HepG2 (cell line): Measurements from ENCODE around the gene SLC1A3. TPM values are rescaled to one million over a fixed set of nuclear protein-coding genes. Genes with fewer than 3 reads are reported as not detected.

Experiments
- ATAC-seq: fragments of 200-7000 bp; cut with Tn5 transposase; 3 replicates; pipeline ENCODE4 v1.9.1; 2020; ENCODE audit warnings: mild to moderate bottlenecking, moderate library complexity
- BruUV-seq: library from RNA; stranded (reverse); fragments of 400-500 nt; replicated peaks from 2 replicates; lab custom pipeline; 2021; lab: Mats Ljungman, UMichigan
- CTCF ChIA-PET: fragments of 300-600 bp; formaldehyde crosslinking; extraction: SDS; loops from one replicate; lab custom pipeline; 2021; ENCODE audit warnings: low total read pairs, inconsistent platforms, low intra/inter-chr PET ratio; lab: Yijun Ruan, JAX
- POLR2A ChIA-PET: fragments of 350-600 bp; sonication (Branson Sonifier 250); formaldehyde crosslinking; loops from one replicate; lab custom pipeline; 2020; ENCODE audit warnings: antibody characterized with exemption, inconsistent platforms; lab: Yijun Ruan, JAX
- DNase-seq: peaks from one replicate; pipeline ENCODE4 v3.0.0-alpha.2; 2015; ENCODE audit warnings: low spot score
- FAIRE-seq: peaks from 3 replicates; lab custom pipeline; 2011; peaks lifted over from hg19 to GRCh38; lab: Jason Lieb, UNC
- H2AFZ ChIP-seq: one replicate; pipeline ENCODE4 v1.6.1; 2011; ENCODE audit warnings: low read length, inconsistent platforms
- H3K27ac ChIP-seq: fragments of 300-600 bp; 3 replicates; pipeline ENCODE4 v1.8.0; 2011; ENCODE audit warnings: mixed run types, mild to moderate bottlenecking, mixed read lengths, low read length, inconsistent platforms; ENCODE audit not compliant: insufficient read depth; ENCODE audit errors: extremely low read length
- H3K27me3 ChIP-seq, 2 experiments: fragments of 200-600 bp in 1 of 2; 2 replicates in 1 of 2; 3 replicates in 1 of 2; pipeline versions ENCODE4 v1.6.0 to v1.8.0; 2011; ENCODE audit warnings: low read length in 2 of 2, mild to moderate bottlenecking in 2 of 2, moderate library complexity in 2 of 2, inconsistent platforms in 1 of 2; ENCODE audit not compliant: insufficient read depth in 2 of 2, control insufficient read depth in 1 of 2
- H3K36me3 ChIP-seq, 2 experiments: fragments of 200-600 bp in 1 of 2; replicated peaks in 1 of 2; 2 replicates in 1 of 2; 3 replicates in 1 of 2; pipeline versions ENCODE4 v1.5.1 to v1.8.0; 2011; ENCODE audit warnings: low read length in 2 of 2, inconsistent platforms in 1 of 2; ENCODE audit not compliant: insufficient read depth in 2 of 2, control insufficient read depth in 1 of 2
- H3K4me1 ChIP-seq: 2 replicates; pipeline ENCODE4 v1.5.1; 2012; ENCODE audit warnings: low read length, inconsistent platforms; ENCODE audit not compliant: insufficient read depth
- H3K4me2 ChIP-seq: 2 replicates; pipeline ENCODE4 v1.6.0; 2011; ENCODE audit warnings: low read depth, low read length, inconsistent platforms
- H3K4me3 ChIP-seq, 3 experiments: fragments of 200-600 bp in 1 of 3; sonication (generic), shearing (Covaris generic) in 1 of 3; replicated peaks in 1 of 3; 2 replicates each; pipeline ENCODE4 v1.5.1; 2011 to 2016; ENCODE audit warnings: low read length in 3 of 3, inconsistent platforms in 2 of 3, low read depth in 2 of 3, mild to moderate bottlenecking in 2 of 3, control low read depth in 1 of 3, mixed read lengths in 1 of 3; ENCODE audit not compliant: insufficient read depth in 1 of 3
- H3K79me2 ChIP-seq: one replicate; pipeline ENCODE4 v1.6.1; 2011; ENCODE audit warnings: low read length, inconsistent platforms; ENCODE audit not compliant: insufficient read depth
- H3K9ac ChIP-seq: 2 replicates; pipeline ENCODE4 v1.6.0; 2011; ENCODE audit warnings: mild to moderate bottlenecking, low read depth, low read length, inconsistent platforms; ENCODE audit not compliant: insufficient read depth
- H3K9me3 ChIP-seq: 2 replicates; pipeline ENCODE4 v1.5.1; 2012; ENCODE audit warnings: mild to moderate bottlenecking, low read length
- H4K20me1 ChIP-seq: 2 replicates; pipeline ENCODE4 v1.6.0; 2011; ENCODE audit warnings: inconsistent platforms, mild to moderate bottlenecking, low read length, moderate library complexity; ENCODE audit not compliant: insufficient read depth
- CENPT ChIP-seq: sonication (generic); formaldehyde crosslinking; IDR thresholded peaks from 2 replicates; pipeline ENCODE4 v1.8.0; 2022; ENCODE audit warnings: low read depth, mild to moderate bottlenecking, moderate library complexity, missing genetic modification reagents
- DR1 ChIP-seq: sonication (generic); formaldehyde crosslinking; IDR thresholded peaks from 2 replicates; pipeline ENCODE4 v1.8.0; 2021; ENCODE audit warnings: mild to moderate bottlenecking, missing genetic modification reagents, inconsistent platforms
- MTERF4 ChIP-seq: sonication (generic); formaldehyde crosslinking; IDR thresholded peaks from 2 replicates; pipeline ENCODE4 v1.8.0; 2023; ENCODE audit warnings: mild to moderate bottlenecking, missing genetic modification reagents
- NFATC3 ChIP-seq: sonication (generic); formaldehyde crosslinking; IDR thresholded peaks from 2 replicates; pipeline ENCODE4 v1.5.1; 2020; ENCODE audit warnings: mild to moderate bottlenecking, missing genetic modification reagents
- NR2F6 ChIP-seq, 2 experiments: IDR thresholded peaks; 2 replicates each; pipeline ENCODE4 v1.6.1; 2016; ENCODE audit warnings: antibody characterized with exemption in 1 of 2, mild to moderate bottlenecking in 1 of 2
- PHF5A ChIP-seq: IDR thresholded peaks from one replicate; pipeline ENCODE4 v1.6.1; 2018; ENCODE audit warnings: low read depth, missing genetic modification reagents; ENCODE audit not compliant: unreplicated experiment
- ZNF296 ChIP-seq: sonication (generic); formaldehyde crosslinking; conservative IDR thresholded peaks from 2 replicates; pipeline ENCODE4 v1.5.0; 2020; ENCODE audit warnings: mild to moderate bottlenecking, missing genetic modification reagents
- ZNF431 ChIP-seq: sonication (generic); formaldehyde crosslinking; IDR thresholded peaks from 2 replicates; pipeline ENCODE4 v1.9.0; 2022; ENCODE audit warnings: missing genetic modification reagents, low read depth, mild to moderate bottlenecking, borderline replicate concordance
- ZNF549 ChIP-seq: sonication (generic); formaldehyde crosslinking; IDR thresholded peaks from 2 replicates; pipeline ENCODE4 v1.5.0; 2020; ENCODE audit warnings: missing genetic modification reagents
- ZNF609 ChIP-seq: sonication (generic); formaldehyde crosslinking; IDR thresholded peaks from 2 replicates; pipeline ENCODE4 v1.4.0; 2020; ENCODE audit warnings: mild to moderate bottlenecking, missing genetic modification reagents, borderline replicate concordance
- ZSCAN5A ChIP-seq: sonication (generic); formaldehyde crosslinking; IDR thresholded peaks from 2 replicates; pipeline ENCODE4 v1.8.0; 2022; ENCODE audit warnings: mild to moderate bottlenecking, missing genetic modification reagents, borderline replicate concordance
- WGBS: methylation state at CpG from one replicate; pipeline ENCODE4 v1.1.6; 2017; ENCODE audit warnings: low lambda C conversion rate; 5-methylcytosine and 5-hydroxymethylcytosine counted together
- in situ Hi-C: cut with HindIII; loops from 2 replicates; pipeline ENCODE4 v1.10.0; 2017; ENCODE audit warnings: low pct_unique_long_range_greater_than_20kb; ENCODE audit not compliant: extremely low pct_ligation_motif_present
- intact Hi-C: fragments of 100-400 bp; cut with micrococcal nuclease; formaldehyde crosslinking; loops from one replicate; pipeline ENCODE4 v1.10.0; 2022; ENCODE audit not compliant: unreplicated experiment
- polyA plus RNA-seq, 8 experiments: library from polyadenylated mRNA; depleted of rRNA in 3 of 8; stranded (reverse) in 7 of 8; unstranded in 1 of 8; fragments of >200 nt; fragmentation: Illumina TruSeq in 4 of 8; extraction: Trizol in 4 of 8; gene quantifications; 2 replicates each; pipeline versions ENCODE4 v1.2.1 to v1.2.3, GENCODE V29; 2011 to 2016; ENCODE audit warnings: low read depth in 4 of 8, missing spikeins in 1 of 8, mixed read lengths in 1 of 8; ENCODE audit not compliant: insufficient read depth in 1 of 8
- total RNA-seq, 5 experiments: library from RNA; depleted of rRNA; stranded (reverse); fragments of >200 nt; fragmentation: Illumina TruSeq; extraction: Trizol; gene quantifications; 2 replicates each; pipeline ENCODE4 v1.2.3, GENCODE V29; 2016; ENCODE audit warnings: low read depth in 1 of 5
- TF ChIP-seq, protein P1 (sequence below): sonication (generic); formaldehyde crosslinking; IDR thresholded peaks from 2 replicates; pipeline ENCODE4 v1.4.0; 2020; ENCODE audit warnings: missing genetic modification reagents
- TF ChIP-seq, protein P2 (sequence below): sonication (generic); formaldehyde crosslinking; IDR thresholded peaks from 2 replicates; pipeline ENCODE4 v1.5.0; 2020; ENCODE audit warnings: missing genetic modification reagents

Gene SLC1A3
- total and polyA plus RNA-seq, 2 of the 13 experiments (the other 11 are each of a cell fraction or from before 2014, with no cell fraction given), result 0.09 TPM; not detected in 1

- in situ Hi-C loops (no loop called here), intact Hi-C loops (no loop called here)
- H3K9ac ChIP-seq, result no peak overlapping the region
- no TSS peak for BruUV-seq
- CTCF ChIA-PET, result no interaction called here
- no peak overlapping the region for H3K4me2 ChIP-seq
- no peaks in the 10 kb centered on the region for H3K36me3 ChIP-seq
- no peaks in the 10 kb centered on the region for H3K79me2 ChIP-seq
- H3K27ac ChIP-seq, result no peak overlapping the region
- ATAC-seq (no peak), DNase-seq (no peak), FAIRE-seq (no peak)
- no peaks in the 10 kb centered on the region for H3K4me1 ChIP-seq
- H3K9me3 ChIP-seq, result no peaks in the 10 kb centered on the region
- no peak overlapping the region for H2AFZ ChIP-seq
- H4K20me1 ChIP-seq, result no peaks in the 10 kb centered on the region
- H3K27me3 ChIP-seq, result peaks cover 0 to 4% of the 10 kb centered on the region in 2 experiments; a peak in 1 of 5 replicates
- POLR2A ChIA-PET, result no interaction called here
- H3K4me3 ChIP-seq, result no peak overlapping the region
- 2% methylated on average over 4 of the region's 4 CpGs for WGBS
- no peak for TF ChIP-seq MTERF4 (CRISPR knock-in tag)
- no peak for TF ChIP-seq ZNF431 (CRISPR knock-in tag)
- TF ChIP-seq ZNF296, result no peak
- TF ChIP-seq NR2F6 (IDR thresholded peaks at IDR 0.05), result no peak
- no peak for TF ChIP-seq NR2F6 (CRISPR knock-in tag; IDR thresholded peaks at IDR 0.05)
- TF ChIP-seq ZNF549 (CRISPR knock-in tag), result no peak
- TF ChIP-seq DR1 (CRISPR knock-in tag), result no peak
- TF ChIP-seq PHF5A (CRISPR knock-in tag), result no peak
- no peak for TF ChIP-seq NFATC3
- no peak for TF ChIP-seq CENPT
- TF ChIP-seq, protein P1, sequence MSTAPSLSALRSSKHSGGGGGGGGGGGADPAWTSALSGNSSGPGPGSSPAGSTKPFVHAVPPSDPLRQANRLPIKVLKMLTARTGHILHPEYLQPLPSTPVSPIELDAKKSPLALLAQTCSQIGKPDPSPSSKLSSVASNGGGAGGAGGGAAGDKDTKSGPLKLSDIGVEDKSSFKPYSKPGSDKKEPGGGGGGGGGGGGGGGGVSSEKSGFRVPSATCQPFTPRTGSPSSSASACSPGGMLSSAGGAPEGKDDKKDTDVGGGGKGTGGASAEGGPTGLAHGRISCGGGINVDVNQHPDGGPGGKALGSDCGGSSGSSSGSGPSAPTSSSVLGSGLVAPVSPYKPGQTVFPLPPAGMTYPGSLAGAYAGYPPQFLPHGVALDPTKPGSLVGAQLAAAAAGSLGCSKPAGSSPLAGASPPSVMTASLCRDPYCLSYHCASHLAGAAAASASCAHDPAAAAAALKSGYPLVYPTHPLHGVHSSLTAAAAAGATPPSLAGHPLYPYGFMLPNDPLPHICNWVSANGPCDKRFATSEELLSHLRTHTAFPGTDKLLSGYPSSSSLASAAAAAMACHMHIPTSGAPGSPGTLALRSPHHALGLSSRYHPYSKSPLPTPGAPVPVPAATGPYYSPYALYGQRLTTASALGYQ (CRISPR knock-in tag), result no peak
- no peak for TF ChIP-seq ZSCAN5A (CRISPR knock-in tag)
- TF ChIP-seq ZNF609 (CRISPR knock-in tag), result no peak
- TF ChIP-seq, protein P2, sequence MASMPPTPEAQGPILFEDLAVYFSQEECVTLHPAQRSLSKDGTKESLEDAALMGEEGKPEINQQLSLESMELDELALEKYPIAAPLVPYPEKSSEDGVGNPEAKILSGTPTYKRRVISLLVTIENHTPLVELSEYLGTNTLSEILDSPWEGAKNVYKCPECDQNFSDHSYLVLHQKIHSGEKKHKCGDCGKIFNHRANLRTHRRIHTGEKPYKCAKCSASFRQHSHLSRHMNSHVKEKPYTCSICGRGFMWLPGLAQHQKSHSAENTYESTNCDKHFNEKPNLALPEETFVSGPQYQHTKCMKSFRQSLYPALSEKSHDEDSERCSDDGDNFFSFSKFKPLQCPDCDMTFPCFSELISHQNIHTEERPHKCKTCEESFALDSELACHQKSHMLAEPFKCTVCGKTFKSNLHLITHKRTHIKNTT (CRISPR knock-in tag), result no peak
Measured at GRCh38 chr5:36701085-36701698, 94.8 kb downstream of the SLC1A3 start.
